Jurkat, Clone E6-1 (cell line): ENCODE measurements around the gene NDUFV3.
"Not testable (repeated sequence)": the region's sequence is repeated elsewhere in the genome, so short reads cannot be mapped to it uniquely, and the experiment has no call there.

Experiments
- DNase-seq: peaks from one replicate; pipeline ENCODE4 v3.0.0-alpha.2; 2011; ENCODE audit warnings: low read depth, low spot score
- H3K4me3 ChIP-seq: 2 replicates; pipeline ENCODE4 v1.5.1; 2011; ENCODE audit warnings: mild to moderate bottlenecking, low read length, control low read depth, moderate library complexity

NDUFV3 gene

DNA sequence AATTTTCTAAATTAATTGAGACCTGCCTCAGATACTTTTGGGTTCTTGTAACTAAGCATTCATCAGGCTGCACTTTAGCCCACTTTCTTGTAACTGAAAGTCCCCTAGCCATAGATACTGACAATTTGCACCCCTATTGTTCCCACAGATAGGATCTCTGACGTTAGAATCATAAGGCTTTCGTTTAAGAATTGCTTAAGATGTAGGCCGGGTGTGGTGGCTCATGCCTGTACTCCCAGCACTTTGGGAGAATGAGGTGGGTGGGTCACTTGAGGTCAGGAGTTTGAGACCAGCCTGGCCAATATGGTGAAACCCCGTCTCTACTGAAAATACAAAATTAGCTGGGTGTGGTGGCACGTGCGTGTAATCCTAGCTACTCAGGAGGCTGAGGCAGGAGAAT lies 65.0 kb downstream of the NDUFV3 start:
- not testable (repeated sequence) for DNase-seq, H3K4me3 ChIP-seq

- DNase-seq, result no peak
These were observed 66.6 kb downstream of the NDUFV3 start for GRCh38 chr21:42959728-42960127.

DNA sequence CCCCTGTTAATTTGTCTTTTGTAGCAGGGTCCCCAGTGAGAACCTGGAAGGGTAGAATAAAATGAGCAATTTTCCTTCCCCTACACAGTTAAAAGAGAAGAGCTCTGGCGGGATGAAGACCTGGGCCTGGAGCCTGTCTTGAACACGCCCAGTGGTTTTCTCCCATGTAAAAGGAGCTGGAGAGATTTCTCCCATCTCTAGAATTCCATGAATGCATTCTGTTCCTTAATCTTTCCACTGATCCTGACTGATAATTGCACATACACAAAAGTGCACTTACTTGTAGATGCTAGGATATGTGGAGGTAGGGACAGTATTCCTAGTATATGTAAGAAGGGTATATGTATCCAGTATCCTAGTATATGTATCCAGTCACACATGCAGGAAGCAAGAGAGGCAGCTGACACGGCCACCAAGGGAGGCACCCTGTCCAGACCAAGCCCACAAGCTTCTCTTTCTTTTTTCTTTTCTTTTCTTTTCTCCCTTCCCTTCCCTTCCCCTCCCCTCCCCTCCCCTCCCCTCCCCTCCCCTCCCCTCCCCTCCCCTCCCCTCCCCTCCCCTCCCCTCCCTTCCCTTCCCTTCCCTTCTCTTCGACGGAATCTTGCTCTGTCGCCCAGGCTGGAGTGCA lies 69.4 kb downstream of the NDUFV3 start:
- H3K4me3 ChIP-seq, result no peak overlapping the region
- no peak for DNase-seq

More at GRCh38 chr21:42959728-42960127, 66.6 kb downstream of the NDUFV3 start:
- no peak overlapping the region for H3K4me3 ChIP-seq
